Suppressor macrophage (primary cell): ENCODE results near the gene FAM241B.

Source experiments
- DNase-seq, 4 experiments: peaks; one replicate each; pipeline ENCODE4 v3.0.0-alpha.2; 2020 to 2022

The FAM241B gene

DNA sequence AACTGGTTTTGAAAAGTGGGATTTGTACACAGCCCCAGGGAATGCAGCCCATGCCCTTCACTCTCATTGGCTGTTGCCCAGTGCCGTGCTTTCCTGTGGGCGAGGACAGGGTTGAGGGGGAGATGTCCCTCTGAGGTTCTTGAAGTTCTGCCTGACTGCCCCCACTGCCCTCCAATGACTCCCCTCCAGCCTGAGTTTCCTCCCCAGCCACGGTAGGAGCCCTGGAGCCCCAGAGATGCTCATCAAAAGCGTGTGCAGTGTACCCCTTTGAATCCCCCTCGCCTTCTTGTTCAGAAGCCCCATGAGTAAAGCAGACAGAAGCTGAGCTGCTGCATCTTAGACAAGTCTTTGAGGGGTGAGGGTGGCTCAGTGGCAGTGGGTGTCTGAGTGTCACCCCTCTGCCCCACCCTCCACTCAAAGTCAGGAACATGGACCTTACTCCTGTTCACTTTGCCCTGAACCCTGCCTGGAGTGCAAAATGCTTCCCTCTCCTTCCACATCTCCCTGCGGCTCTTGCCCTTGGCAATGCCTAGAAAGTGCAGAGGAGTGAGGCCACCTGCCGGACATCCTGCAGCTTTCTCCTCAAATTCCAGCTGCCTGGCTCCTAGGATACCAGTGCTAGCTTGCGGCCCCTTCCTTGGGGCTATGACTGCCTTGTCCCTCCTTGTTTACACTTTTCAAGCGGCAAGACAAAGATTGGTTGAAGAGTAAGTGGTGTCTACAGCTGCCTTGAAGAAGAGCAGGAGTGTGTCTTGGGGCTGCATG lies 19.9 kb downstream of the FAM241B start:
- no peak for DNase-seq

DNA sequence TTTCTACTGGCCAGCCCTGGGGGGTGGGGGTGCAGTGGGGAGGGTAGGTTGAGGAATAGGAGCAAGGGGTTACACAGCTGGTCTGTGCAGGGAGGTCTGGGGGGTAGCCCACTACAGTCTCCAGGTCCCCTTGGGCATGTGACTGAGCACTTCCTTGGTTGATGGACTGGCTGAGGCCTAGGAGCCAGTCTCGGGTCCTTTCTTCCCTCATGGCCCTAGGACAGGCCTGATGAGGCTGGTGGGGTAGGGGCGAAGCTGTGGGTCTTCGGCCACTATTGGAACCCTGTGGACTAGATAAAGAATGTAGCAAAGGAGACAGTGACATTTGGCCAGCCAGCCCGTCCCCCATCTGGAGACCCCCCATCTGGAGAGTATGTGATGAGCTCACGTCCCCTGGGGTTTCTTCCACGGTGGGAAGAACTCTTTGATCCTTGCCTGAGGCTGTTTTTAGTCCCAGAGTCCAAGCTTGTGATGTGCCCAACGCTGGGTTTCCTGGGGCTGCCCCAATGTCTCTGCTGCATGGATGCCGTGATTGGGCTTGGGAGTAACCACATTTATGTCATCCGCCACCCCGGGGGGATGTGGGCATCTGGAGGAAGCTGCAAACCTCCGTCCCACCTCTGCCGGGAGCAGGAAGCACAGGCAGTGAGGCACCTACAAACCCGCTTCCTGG lies 20.7 kb downstream of the FAM241B start:
- DNase-seq = peak in 3 of 4 experiments; percentile 16 to 46 (median 25)

DNA sequence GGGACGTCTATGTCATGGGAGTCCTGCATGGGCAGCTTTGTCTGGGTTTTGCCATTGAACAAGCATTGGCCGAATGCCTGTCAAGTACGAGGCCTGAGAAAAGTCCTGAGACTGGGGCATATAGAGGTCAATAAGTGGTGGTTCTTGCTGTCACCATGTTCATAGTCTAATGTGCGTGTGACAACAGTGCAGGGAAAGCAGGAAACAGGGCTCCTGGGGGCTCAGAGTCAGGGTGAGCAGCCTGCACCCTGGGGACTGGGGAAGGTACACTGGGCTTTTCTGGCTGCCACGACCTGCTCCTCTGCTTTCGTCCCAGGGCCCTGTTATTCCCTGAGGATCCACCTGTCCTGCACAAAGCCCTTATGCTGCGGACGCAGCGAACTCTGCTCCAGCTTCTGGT lies 21.3 kb downstream of the FAM241B start:
- peak in 1 of 4 experiments; percentile 9 for DNase-seq

DNA sequence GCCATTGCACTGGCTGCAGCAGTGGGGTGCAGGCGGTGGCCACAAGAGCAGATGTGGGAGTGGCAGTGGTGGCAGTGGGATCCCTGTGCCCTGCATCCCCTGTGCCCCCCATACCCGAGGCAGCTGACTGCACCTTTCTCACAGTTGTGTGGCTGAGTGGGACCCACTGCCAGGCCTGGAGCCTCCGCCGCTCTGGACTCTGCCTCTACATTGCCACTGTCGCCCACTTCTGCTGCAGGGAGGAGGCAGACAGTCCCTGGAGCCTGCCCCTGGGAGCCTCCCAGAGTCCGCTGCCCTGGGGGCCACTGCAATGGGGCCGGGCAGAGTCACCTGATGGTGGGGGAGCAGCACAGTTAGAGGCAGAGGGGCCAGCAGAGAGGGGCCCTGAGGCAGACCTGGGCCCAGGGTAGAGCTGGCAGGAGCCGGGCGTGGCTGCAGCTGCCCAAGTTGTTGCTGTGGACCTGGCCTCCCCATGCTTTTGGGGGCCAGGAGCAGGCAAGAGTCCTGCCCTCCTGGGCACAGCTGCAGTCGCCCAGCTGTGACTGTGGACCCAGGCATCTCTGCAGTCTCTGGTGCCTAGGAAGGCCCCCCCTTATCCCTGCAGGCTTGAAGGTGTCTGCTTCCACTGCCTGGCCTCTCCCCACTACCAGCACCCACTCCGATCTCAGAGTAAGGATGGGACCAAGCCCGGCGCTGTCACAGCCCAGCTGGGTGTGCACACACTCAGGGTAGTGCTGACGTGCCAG lies 22.2 kb downstream of the FAM241B start:
- DNase-seq = no peak

DNA sequence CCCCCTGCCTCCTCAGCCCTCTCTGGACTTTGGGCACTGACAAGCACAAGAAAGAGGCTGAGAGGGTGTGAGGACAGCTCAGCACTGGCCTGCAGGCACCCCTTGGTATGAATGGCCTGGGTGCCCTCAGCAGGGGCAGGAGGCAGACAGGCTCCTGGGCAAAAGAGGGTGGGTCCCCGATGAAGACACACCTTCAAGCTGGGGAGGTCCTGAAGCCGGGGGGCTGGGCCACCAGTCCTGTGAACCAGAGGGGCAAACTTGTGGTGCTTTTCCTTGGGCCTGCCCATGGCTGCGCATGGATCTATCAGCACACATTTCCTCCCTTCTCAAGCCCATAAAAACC lies 22.8 kb downstream of the FAM241B start:
- no peak for DNase-seq

DNA sequence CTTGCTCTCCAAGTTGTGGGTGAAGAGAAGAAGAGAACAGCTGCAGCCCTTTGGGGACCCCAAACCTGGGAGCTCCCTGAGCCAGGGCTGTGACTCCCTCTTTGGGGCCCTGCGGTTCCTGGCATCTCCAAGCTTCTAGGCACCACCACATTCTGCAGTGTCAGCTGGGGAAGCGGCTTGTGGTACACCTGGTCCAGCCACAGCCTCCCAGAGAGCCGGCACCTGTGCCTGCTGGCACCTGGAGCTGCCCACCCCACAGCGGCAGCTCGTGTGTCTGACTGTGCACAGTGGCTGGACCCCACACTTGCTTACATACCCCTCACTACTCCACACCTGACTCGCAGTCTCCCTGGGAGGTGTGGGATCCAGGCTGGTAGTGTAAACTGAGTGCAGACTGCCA lies 23.5 kb downstream of the FAM241B start:
- no peak for DNase-seq

DNA sequence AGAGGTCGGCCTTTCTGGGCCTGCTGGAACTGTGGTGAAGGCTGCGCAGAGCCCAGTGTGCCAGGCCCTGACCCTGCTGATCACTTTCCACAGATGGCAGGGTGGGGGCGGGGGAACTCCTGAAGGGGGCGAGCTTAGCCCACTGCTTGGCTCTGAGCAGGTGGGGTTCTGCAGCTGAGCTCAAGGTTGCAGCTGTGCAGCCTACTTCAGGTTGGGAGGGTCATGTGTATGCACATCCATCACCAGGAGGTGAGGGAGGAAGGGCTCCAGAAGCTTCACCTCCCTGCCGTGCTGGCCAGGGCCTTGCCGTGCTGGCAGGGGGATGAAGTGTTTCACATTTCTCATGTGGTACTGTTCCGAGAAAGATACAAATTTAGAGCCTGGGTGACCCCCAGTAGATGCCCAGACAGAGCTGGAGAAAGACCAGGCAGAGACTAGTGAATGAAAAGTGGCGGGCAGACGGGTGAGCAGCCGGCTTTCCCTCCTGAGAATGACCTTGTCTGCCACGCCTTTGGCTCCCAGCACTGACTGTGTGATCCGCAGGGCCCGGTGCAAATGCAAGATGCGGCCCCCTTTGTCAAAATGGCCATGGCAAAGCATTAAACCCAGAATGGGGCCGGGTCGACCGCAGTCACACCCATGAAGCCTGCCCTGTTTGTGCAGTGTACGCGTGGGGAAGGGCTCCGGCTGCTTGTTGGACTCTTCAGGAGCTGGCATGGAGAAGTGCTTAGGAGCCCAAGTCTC lies 25.2 kb downstream of the FAM241B start:
- no peak for DNase-seq

DNA sequence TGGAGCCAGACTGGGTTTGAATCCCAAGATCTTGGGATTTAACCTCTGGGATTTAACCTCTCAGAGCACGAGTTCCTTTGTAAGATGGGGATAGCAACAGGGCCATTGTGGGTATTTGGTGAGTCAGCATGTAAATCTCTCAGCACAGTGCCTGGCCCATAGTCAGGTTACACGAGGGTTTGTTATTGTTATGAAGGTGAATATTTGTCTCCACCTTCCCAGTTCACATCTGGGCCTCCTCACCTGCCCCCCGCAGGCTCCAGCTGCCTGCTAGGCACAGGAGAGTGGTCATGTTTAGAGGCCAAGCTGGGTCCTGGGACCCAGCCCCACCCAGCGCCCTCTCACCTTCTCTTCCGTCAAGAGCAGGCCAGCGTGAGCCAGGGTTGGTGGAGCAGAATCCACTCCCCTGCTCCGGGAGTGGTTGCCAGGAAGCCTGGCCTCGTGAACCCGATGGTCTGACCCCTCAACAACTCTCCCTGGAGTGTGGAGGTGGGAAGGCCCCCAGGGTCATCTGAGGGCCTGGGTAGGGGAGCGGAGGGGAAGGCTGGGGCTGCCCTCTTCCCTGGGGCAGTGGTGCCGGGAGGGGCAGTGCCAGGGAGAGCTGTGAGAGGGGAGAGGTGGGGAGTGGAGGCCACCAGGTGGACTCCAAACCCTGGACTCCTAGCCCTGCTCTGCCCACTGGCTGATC lies 26.0 kb downstream of the FAM241B start:
- DNase-seq = no peak

DNA sequence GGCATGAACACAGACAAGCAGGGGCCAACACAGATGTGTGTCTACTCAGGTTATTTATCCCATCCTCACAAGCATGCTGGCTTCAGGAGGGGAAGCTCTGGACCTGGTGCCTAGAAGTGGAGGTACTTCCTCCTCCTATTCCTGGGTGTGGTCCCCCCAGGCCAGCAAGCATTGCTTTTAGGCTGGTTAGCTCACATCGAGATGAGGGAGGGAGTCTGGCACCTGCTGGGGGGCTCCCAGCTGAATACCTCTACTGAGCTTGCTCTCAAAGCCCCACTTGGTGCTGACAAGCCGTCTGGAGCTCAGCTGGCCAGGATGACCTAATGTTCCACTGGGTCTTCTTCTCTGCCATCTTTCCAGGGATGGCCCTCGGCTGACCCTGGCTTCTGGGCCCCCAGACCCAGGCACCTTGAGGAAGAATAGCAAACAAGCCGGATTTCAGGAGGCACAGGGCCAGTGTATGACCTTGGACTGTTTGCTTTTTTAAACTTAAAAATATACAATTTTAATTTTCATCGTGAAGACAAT lies 26.8 kb downstream of the FAM241B start:
- no peak for DNase-seq

DNA sequence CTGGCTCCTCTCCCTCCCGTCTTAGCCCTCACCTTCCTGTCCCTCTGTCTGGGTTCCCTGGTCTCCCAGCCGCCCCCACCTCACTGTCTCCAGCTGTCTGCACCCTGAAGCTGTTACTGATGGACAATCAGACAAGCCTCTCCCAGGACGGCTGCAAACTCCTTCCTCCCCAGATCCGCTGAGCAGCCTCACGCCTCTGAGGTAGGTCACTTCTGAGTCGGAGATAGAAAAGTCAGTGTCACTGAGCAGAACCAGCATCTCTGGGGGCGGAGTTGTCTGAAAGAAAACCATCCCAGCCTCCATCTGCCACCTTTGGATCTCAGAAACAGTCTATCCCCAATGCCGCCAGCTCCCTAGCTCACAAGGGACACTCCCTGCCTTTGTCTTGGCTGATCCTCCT lies 27.4 kb downstream of the FAM241B start:
- no peak for DNase-seq

DNA sequence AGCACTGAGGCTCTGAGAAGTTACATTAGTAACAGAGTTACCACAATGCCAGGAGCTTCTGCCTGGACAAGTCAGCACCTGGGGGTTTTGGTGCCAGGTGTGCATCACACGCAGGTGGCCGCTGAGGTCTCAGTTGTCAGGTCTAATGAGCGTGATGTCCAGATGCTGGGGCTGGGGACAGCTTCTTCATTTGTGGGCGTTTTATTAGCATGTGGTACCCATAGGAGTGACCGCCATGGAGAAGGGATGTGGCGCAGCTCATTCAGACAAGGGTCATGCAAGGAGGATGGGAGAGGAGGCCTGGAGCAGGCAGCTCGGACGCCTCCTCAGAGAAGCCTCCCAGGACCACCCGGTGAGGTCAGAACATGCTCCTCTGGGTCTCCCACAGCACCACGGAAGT lies 27.8 kb downstream of the FAM241B start:
- no peak for DNase-seq

DNA sequence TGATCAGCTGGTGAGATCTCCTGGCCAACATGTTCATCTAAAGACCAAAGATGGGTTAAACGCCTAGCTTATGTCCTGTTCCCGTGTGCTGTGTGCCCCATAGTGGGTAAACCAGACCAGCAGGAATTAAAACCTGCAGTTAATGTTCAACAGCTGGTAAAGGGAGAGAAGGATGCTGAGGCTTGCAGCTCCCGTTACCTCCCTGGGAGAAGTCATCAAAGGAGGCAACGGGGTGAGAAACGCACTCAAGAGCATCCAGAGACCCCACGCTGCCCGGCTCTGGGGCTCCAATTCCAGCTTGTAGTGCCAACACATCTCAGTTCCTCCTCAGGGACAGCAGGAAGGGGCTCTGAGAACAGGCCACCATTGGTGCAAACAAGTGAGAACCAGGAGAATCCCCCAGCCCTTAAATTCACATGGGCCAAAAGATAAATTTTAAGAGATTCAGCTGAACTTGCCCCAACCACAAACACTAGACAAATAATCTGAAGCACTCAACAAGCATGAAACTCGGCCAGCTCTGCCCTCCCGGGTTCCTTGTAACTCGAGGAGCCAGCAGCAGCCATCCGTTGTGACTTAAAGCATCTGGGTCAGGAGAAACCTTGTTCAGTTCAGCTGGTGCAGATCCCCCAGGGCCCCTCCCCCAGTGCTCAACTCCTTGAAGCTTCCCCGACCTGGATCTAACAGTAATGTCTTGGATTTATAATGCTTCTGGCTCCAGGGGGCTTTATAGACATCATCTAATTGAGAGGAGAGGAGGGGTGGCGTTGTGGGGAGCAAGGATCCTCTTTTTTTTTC lies 29.4 kb downstream of the FAM241B start:
- DNase-seq = no peak

DNA sequence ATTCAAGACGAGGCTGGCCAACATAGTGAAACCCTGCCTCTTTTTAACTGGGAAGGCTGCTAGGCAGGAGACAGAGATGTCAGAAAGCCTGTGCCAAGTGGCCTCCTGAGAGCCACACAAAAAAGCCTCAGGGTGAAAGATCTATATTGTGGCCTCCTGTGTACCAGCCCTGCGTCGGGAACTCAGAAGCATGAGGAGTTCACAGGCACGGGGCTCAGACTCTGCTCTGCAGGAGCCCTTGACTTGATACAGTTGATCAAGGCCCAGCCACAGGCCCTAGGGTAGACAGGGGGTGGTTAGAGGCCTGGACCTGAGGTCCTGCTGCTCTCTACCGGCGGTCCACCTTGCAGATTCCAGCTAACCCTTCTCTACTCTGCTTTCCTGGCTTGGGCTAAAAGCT lies 30.2 kb downstream of the FAM241B start:
- DNase-seq = no peak

DNA sequence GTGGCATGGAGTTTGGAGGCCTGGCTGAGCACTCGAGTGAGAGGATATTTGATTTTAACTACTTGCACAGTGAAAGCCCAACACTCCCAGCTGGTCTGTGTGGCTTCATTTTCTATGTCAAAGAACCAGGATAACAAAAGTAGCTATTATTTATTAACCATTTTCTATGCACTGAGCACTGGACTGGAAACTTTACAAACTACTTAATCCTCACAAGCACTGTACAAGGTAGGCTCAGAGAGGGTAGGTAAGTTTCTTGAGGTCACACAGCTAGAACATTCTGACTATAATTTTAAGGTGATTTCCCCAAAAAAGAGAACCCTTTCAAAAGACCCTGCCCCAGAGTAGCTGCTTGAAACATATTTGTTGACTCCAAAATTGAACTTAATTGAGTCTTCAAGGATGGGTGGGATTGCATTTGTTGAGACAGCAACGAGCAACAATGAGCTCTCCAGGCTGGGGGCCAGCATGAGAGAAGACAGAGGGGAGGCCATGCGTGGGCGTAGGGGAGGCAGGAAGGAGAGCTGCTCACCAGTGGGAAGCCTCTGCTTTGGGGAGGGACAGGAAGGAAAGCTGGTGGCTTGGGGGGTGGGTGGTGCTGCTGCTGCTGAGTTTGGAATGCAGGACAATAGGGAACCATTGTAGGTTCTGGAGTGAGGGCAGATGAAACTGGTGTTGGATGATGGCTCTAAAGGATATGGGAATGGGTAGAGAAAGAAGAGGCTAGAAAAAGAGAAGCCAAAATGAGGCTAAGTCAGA lies 31.5 kb downstream of the FAM241B start:
- no peak for DNase-seq

DNA sequence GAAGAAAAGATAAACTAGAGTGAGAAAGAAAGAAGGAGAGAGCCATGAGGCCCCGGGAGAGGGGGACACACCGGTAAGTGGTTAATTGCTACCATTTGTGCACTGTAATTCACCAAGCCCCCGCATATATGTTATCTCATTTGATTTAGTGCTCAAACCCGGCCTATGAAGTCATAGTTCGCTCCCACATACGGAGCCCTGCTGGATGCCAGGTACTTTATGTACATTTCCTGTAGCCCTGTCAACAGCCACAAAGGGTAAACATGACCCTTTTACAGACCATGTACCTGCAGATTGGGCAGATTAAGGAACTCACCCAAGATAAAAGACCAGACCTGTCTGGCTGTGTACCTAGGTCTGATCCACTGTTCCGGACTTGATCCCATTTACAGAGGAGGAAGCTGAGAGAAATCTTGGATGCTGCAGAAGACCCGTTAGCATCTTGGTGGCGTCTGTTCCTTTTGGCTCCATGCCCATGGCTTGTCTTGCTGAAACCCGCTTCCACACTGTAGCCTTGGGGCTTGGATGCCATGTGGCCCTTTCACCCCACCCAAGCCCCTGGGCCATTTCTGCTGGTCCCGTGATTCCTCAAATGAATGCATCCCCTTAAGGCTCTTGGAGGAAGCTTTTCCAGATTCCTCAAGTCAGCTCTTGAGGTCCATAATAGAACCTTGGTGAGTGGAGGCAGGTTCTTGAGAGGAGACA lies 32.3 kb downstream of the FAM241B start:
- DNase-seq = no peak

DNA sequence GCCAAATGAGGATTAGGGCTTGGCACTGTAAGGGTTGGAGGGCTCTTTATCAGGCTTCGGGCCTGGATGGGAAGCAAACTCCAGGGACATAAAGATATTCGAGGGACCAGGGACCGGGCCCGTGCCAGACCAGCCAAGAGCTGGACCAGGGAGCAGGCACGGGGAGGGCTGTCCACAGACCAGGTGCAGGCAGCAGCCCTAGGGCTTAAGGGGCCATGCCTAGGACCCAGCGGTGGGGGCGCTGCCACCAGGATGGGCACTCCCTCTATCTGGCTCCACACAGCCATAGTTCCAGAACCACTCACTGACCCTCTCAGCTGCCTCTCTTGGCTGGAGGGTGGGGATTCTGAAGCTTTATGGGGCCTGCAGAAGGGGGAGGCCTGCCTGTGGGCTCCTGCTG lies 32.9 kb downstream of the FAM241B start:
- DNase-seq = no peak

DNA sequence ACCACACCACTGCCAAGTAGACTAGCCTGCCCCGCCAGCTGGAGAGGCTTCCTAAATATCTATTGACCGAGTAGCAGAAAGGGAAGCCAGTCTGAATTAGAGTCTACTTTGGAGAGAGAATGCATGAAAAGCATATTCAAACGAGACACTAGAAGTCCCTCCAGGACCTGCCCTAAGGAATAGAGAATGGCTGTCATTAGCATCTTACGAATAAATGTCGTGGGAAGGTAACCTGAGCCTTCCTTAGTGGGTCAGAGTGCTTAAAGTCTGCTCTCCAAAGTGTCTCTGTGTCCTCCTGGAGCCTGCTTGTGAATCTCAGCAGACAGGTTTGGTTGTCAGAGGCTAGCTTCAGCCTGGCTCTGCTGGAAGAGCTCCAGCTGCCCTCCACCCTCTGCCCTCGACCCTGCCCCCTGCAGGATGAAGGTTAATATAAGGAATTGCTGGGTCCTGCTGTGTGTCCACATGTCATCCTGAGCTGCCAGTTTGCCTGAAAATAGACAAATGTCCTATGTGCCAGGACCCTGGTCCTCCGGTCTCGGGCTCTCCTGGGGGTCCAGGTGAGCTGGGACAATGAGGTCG lies 33.4 kb downstream of the FAM241B start:
- DNase-seq = peak in 1 of 4 experiments; percentile 10

DNA sequence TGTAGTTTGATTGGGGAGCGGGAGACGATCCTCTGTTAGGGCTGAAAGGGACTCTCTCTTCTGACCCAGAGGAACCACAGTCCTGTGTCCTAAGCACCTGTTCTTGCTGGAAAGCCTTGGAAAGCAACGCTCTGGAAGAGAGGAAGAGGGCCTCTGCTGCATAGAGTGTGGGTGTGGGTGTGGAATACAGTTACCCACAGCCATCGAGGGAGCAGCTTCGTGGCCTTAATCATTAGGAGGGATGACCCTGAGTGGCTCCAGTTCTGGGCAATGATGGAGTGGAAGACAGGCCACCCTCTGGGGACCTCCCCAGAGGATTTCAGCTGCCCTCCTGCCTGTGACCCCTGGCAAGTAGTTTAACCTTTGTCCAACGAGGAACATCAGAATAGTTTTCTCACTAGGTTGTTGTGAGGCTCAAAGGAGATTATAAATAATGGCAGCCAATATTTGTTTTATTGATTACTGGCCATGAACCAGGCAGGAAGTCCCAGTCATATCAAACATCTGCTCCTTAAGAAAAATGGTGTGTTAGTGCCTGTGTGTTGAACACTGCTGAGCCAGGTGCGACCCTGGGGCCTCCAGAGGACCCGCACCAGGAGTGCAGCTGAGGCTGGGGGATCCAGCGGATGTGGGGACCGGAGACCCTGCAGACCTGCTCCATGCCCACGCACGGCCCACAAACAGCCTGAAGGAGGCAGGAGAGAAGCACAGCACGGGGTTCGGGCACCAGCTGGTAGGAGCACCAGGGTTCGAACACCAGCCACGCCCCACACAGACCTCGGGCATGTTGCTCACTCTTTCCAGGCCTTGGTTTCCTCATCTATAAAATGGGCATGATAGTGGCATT lies 35.6 kb downstream of the FAM241B start:
- DNase-seq = no peak

DNA sequence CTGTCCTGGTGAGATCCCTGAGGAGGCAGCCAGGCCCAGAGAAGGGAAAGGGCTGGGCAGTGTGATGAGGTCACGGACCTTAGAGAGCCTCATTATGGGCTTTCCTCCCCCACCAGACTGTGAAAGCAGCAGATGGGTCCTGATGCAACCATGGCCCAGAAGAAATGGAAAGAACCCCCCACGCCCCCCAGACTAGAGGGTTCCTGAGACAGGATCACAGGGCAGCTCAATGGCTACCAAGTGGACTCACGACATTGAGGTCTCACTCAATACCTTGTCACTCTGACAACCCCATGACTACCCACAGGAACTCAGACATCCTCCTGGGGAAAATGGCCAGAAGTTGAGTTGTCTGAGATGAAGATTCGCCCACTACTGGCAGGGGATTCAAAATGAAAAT lies 36.7 kb downstream of the FAM241B start:
- DNase-seq = no peak
